Stimulated activated CD8-positive, alpha-beta memory T cell treated with anti-CD3 and anti-CD28 coated beads, Interleukin-12 subunit alpha, Interleukin-12 subunit beta, amount 100 ng/mL, for 1 hour (primary cell): ENCODE measurements around the gene ITGA5.

Experiments
- DNase-seq: peaks from one replicate; pipeline ENCODE4 v3.0.0-alpha.2; 2020; ENCODE audit warnings: low read depth

The ITGA5 gene

DNA sequence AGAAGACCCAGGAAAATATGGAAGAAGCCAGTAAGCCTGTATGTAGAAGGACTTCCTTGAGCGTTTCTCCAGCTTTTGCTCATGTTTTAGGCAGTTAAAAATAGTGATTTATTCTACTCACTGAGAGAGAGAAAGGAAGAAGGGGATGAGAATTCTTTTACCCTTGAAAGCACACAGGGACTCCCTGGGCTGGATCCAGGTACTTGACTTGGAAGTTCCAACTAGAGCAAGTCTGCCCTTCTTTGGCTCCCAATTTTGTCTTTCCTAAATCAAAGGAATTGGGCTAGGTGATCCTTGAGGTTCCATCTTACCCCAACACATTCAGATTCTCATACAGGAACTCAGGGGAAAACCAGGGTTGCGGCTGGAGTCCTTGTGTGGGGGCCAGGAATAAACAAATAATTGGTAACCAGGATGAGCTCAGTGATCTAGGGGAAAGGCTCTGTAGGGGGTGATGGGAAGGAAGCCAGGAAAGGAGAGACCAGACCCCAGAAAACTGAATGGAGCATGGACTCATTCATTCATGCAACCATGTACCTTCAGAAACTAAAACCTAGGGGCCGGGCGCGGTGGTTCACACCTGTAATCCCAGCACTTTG, 11.5 kb upstream of the ITGA5 start:
- no peak for DNase-seq

DNA sequence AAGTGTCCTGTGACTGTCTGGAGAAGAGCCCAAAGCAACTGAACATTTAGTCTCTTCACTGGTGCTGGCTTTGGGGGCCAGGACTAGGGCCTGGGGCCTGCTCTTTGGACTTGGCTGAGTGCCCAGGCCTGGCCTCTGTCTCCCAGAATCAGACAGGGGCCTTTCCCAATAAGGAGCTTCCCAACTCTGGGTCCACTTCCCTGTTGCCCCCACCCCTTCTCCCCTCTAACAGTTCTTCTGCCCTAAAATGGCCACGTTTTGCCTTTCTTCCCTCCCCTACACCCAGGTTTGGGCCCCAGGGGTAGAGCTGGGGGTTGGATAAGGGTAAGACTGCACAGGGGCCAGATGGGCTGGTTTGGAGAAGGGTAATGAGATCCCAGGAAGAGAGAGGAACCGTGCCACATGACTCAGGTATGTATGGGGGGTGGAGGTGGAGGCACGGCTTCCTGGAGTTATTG, 10.0 kb upstream of the ITGA5 start:
- DNase-seq, result no peak

DNA sequence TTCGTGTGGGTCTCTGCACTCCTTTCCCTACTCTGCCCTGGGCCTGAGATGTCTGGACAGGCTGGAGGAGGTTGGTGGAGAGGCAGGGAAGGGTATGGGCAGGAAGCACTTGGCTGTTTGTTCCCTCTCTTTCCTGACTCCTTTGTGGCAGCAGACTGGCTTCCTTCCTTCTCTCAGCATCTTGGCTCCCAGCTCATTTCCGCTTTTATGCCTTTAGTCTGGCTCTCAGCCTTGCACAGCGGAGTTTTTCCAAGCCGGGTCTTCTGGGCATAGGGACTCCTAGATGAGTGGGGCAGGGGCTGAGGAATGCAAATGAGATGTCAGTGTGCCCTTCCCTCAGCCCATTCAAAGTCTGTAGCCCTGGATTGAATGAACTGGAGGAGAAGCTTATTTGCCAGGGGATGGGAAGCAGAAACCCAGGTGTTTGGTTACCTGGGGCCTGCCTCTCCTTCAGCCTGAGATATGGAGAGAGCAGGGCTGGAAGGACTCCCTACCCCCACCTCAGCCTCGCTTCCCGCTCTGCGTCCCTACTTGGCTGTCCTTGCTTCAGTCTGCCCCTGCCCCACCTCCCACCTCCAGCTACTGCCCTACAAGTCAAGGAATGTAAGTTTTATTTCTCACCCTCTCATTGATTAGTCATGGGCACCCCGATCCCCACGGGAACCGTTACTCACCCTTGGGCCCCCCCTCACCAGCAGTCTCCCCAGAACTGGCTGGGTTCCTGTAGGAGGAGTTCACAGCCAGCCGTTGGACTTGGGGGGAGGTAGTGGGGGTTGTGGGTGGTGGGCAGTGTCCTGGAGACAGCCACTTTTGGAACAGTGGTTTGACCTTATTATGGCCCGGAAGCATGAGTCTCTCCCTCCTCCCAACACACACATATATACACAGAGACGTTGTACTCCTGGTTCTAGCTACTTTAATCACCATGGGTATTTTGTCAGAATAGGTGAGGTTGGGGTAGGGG, 9.3 kb upstream of the ITGA5 start:
- DNase-seq, result no peak

DNA sequence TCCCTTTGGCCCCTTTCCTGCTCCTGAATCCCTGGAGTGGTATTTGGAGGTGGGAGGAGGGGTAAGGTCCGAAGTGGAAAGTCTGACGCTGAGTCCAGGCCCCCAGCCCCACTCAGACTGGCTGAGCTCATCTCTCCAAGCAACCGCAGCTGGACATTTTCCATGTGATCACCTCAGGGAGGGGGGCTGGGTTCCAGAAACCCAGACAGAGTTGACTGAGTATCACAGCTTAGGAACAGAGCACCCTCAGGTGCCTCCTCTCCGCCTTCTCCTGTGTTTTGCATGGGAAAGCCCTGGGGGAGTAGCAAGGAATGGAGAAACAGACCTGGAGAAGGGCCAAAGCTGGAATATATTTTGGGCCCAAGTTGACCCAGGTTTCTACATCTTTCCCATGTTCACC, 8.0 kb upstream of the ITGA5 start:
- no peak for DNase-seq

DNA sequence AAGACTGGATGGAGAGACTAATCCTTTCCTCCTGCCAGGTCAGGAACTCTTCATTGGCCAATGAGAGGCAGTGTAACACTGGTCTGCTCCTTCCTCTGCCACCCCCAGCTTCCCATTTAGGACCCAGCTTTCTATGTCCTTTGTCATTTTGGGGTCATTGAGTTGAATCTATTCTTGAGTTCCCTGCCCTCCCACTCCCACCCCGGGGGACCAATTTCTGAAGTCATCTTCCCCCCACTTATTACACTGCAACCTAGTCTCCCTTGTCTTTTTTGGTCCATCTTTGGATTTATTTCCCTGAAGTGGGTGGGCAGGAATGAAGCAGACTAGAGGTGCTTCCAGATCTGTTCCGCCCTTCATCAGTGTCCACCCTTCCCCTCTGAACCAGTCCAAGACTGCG, 7.6 kb upstream of the ITGA5 start:
- no peak for DNase-seq

DNA sequence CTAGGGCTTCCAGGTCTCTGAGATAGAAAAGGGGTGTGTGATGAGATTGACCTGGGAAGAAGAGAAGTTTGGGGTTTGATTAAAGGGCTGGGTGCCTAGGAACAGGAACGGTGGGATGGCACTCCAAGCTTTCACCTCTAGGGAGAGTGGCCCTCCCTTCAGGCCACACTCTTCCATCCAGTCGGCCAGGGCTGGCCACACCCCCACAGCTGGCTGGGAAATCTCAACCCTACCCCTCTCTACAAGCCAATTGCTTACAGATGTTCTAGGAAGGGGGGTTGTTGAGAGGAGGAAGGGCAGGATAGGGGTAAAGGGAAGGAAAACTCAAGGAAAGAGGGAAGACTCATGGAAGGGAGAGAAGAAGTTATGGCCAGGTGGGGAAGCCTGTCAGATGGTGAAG, 6.6 kb upstream of the ITGA5 start:
- no peak for DNase-seq

DNA sequence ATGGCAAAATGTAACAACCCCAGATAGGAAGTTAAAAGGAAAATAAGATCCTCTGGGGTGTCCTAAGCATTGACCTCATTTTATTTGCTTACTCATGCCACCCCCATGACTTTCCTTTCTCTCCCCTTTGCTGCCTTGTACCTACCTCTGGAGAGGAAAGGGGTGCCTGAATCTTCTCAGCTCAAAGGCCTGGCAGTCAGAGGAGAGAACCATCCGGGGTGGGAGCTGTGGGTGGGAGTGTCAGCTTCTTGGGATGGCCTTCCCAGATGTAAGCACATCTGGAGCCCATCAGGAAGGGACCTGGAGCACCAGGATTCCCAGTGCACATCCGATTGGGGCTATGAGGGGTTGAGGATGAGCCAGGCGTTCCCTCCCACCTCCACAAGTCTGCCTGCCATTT, 5.2 kb upstream of the ITGA5 start:
- no peak for DNase-seq

DNA sequence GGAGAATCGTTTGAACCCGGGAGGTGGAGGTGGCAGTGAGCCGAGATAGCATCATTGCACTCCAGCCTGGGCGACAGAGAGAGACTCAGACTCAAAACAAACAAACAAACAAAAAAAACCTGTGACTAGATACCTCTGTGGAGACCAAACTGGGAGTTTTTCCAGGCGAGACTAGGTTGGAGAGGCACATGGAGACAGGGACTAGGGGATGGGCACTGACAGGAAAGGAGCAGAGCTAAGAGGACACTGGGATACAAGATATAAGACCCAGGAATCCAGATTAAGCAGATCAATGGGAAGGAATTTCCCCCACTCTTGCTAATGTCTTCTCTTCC, 4.7 kb upstream of the ITGA5 start:
- DNase-seq, result no peak

DNA sequence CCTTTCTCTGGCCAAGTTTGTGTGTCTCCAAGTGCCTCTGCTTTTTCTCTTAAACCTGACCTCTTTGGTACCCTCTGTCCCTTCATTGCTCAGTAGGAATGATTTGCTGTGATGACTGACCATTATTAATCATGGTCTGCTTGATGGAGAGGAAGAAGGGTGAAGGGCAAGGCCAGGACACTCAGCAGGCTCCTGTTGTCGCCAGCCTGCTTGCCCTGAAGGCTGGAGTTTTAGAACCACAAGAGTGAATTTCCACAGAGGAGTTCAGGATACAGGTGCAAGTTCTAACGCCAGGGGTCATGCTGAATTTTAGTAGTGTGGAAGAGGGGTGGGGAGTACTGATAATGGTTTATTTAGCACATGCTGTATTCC, 2.8 kb upstream of the ITGA5 start:
- no peak for DNase-seq

DNA sequence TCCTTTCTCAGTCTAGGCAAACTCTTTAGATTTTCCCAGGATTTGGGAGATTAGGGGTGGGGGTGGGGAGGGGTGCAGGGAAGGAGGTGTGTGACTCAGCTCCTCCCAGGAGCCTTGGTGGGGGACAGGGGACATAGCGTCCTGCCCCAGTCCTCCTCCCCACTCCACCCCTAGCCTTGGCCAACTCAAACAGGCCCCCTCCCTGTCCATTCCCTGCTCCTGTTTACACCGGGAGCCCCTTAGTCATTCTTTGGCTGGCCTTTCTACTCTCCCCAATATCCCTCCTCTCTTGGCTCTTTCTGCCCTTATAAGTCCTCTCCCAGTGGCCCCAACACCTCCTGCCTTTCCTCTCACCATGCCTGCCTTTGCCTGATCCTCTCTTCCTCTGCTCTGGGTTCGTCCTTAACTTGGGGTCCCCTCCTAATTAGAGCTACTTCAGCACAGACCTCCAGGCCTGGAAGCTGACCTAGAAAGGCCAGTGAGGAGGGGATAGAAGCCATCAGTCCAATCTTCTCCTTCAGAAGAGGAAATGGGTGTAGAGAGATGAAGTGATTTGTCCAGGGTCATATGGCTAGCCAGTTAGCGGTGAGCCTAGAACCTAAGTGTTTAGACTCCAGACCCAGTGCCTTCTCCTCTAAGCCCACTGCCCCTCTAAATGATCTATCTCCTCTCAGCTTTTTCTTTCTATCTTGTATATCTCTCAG, 2.3 kb upstream of the ITGA5 start:
- DNase-seq, result no peak

DNA sequence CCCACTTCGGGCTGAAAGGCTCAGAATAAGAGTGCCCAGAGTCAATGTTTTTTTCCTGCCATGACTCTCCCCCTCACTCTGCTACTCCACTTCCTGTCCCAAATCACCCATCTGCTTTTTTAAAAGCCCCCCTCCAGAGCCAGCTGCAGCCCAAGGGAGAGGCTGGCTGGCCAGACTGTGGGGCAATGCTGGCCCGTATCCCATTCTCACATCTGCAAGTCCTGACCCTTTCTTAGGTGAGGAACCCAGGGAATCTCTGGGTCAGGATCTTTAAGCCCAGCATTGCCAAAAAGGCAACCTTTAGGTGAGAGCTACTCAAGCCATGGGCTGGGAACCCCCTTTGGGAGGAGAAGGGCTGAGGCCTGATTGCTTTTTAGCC, 1.7 kb upstream of the ITGA5 start:
- no peak for DNase-seq

DNA sequence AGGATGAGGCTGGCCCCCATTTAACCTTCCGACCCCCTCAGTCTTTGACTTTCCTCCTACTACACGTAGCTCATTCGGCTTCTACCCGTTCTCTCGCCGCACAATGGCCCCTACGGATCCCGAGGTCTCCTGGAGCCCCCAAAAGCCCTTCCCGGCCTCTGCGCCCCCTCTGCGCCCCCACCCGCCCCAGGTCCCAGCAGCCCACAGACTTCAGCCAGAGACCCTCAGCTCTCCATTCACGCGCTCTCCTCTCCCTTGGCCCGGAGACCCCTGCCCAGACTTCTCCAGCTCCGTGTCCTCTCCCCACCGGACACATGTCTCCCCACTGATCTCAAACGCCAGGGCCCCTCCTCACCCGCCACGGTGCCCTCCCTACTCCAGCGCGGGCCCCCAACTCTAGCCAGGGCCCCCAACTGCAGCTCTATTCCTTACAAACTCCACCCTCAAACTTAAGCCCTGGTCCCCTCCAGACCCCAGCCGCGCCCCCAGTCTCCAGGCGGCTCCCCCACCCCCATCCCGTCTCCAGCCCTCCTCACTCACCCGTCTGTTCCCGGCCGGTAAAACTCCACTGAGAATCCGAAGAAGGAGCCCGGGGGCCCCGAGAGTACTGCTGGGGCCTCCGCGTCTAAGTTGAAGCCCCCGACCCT, 502 bp downstream of the ITGA5 start:
- DNase-seq, result no peak

DNA sequence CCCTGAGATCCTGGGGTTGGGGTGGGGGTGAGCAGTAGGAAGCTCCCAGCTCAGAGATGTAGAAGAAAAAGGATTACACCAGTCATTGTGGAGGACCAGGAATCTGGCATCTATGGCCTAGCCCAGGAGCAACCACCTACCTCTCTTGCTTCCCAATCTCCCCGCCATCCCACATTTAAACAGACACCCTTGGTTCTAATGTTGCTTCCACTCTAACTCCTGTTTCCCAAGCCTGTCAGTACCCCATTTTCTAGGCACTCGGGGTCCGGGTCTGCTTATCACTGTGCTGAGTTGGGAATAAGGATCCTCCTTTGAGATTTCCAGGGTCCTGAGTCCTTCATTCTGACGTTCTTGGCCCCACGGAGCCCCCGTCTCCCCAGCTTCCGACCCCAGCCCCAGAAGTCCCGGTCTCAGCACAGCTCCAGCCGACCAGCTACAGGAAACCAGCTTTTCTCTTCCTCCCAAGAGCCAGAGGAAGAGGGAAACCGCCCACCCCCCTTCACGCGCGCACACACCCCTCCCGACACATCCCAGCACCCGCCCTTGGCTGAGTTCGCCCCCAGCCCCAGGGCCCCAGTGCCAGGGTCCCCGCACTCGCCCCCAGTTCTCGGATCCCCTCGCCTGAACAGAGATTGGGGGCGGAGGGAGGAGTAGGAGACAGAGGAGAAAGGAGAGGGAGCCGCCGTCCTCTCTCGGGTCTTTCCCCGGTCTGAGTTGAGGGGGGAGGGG, 1.2 kb downstream of the ITGA5 start:
- no peak for DNase-seq

DNA sequence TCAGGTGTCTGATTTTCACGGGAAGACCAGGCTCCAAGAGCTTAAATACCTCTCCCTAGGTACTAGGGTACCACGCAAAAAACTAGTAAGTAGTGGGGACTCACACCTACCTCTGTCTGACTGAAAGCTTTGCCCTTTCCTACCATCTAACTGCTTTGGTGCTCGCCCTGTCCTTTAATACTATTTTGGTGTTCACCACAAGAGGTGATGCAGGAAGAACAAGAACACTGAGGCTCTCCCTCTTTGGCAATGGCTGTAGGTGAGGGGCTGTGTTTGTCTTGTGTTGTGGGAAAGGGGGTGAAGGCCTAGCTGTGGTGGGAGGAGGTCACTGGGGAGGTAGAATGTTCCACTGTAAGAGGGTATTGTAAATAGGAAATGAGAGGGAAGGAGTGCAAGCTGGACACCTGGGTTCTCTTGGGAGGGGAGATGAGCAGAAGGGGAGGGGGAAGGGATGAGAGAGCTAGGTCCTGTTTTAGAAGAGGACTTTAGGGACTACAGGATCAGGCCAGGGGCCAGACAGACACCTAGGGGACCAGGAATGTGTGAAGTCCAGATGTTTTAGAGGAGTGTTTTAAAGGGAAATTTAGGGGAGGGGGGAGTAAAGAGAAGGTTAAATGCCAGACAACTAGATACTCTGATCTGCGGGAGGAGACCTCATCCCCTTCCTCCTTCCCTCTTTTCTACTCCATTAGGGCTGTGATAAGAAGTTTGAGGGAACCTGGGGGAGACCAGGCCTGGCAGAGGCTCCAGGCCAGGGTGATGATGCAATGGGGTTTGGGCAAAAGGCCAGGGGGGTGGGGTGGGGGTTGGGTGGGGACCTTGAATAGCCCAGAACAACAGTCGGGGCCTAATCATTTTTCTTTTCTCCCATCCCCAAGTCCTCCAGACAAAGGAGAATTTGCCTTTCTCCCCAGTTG, 2.1 kb downstream of the ITGA5 start:
- DNase-seq, result no peak

DNA sequence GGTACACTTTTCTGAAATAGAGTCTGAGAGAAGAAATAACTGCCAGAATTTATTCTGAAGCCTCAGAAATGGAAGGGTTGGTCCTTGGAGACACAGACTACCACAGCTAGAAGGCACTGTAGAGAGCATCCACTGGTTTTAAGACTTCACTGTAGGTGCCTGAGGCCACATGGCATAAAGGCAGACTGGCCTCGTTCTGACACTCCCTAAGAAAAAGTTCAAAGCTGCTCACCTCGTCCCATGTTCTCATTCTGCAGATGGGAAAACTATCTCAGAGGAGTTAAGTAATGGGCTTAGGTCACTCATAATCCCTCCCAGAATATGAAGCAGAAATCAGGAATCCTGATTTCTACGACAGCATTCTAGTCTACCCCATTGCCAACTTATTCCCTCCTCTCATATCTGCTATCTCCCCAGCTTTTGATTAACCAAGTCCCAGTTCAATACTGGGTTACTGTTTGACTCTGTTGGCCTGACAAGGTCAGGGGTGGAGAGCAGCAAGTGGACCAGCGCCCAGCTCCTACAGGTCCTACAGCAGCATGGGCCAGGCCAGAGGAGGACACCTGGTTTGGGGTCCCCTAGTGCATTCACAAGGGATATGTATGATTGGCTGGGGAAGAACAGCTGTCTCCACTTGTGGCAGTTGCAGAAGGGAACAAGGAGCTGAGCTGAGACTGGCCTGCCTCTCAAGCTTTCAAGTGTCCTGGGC, 3.7 kb downstream of the ITGA5 start:
- DNase-seq, result no peak

DNA sequence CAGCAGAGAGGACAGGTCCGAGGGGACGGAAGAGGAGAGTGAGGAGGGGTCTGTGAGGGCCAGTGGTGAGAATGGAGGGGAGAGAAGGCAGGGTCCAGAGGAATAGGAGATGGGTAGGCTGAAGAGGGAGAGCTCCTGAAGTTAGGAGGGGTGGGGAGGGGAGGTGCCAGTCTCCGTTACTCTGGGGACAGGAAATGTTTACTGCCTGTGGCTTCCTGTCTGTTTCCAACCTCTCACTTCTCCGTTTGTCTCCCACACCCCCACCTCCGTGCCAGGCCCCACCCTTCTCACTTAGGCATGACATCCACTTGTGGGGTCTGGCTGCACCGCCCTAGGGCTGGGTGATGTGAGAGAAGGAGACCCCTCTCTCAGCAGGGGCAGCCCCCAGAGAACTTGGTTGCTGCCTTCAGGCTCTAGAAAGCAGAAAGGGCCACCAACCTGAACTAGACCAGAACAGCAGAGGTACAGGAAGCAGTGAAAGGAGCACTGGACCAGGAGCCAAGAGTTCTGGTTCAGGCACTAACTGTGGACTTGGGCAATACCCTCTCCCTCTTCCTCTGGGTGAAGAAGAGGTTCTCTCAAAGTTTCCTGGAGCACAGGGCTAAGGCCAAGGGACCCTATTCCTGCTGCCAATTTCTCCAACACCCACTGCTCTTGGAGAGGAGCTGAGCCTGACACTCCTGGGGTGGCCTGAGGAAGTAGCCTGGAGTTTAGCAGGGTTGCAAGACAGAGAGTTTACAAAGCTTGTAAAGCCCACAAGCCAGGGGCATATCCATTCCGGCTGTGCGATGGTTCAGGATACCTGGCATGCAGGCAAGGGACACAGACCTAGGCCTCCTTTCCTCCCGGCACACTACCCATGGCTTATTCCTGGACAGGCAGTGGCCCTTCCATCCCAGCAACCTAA, 5.5 kb downstream of the ITGA5 start:
- peak; percentile 71 for DNase-seq

DNA sequence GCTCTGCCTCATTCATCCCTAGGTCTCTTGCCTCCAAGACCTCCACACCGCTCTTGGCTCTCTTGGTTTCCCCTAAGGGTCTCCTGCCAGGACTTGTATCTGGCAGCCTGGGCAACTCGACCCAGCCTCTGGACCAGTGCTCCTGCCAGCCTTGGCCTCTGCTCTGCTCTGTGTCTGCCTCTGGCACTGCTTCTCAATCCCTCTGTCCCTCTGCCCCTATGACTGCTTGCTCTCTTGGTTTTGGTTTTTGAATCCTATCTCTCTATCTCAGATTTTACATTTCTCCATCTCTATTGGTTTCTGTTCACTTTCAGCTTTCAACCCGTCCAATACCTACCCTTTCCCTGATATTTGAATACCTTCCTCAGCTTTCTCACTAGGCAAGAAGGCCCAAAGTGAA, 6.3 kb downstream of the ITGA5 start:
- no peak for DNase-seq

DNA sequence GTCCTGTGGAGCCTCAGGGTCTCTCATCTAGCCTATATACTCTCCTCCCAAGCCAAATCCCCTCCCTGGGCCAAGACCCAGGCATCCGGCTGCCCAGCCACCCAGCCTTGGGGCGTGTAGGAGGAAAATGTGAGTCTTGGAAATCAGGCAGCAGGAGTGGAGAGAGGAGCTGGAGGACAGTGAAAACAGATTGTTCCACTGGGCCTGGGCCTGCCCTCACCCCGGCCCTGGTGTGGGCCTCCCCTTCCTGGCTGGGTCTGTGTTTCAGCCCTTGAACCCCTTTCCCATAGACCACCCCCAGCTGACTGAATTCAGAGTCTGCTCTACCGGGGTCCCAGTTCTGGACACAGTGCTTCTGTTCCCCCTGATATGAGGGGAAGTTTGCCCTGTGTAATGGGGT, 6.7 kb downstream of the ITGA5 start:
- no peak for DNase-seq
